IPS DF 6.9 (cell line): ENCODE results near the gene CYP2B6.
A peak's percentile ranks its signal among the peaks of the same experiment; 100 is the strongest.
"Not testable (repeated sequence)": the region's sequence is repeated elsewhere in the genome, so short reads cannot be mapped to it uniquely, and the experiment has no call there.

ENCODE experiments used
- DNase-seq: peaks from one replicate; pipeline ENCODE4 v3.0.0-alpha.2; 2013; ENCODE audit warnings: low read depth, low spot score
- H3K27ac ChIP-seq: one replicate; pipeline ENCODE4 v1.5.1; 2013; ENCODE audit warnings: low read length, control low read depth
- H3K27me3 ChIP-seq: 2 replicates; pipeline ENCODE4 v1.6.1; 2013; ENCODE audit warnings: mild to moderate bottlenecking, low read length; ENCODE audit not compliant: control insufficient read depth, insufficient read depth
- H3K36me3 ChIP-seq: 2 replicates; pipeline ENCODE4 v1.6.1; 2013; ENCODE audit warnings: low read length; ENCODE audit not compliant: control insufficient read depth, insufficient read depth
- H3K4me1 ChIP-seq: 2 replicates; pipeline ENCODE4 v1.6.1; 2013; ENCODE audit warnings: low read length; ENCODE audit not compliant: control insufficient read depth, insufficient read depth
- H3K4me3 ChIP-seq: 2 replicates; pipeline ENCODE4 v1.5.1; 2013; ENCODE audit warnings: mild to moderate bottlenecking, low read length
- H3K9me3 ChIP-seq: 2 replicates; pipeline ENCODE4 v1.6.1; 2013; ENCODE audit warnings: low read length, inconsistent platforms; ENCODE audit not compliant: control insufficient read depth, insufficient read depth
- WGBS: extraction: QIAGEN DNeasy Blood & Tissue Kit; methylation state at CpG from one replicate; pipeline ENCODE4 v1.1.7; 2013; ENCODE audit warnings: mixed read lengths, missing lambda C conversion rate; ENCODE audit not compliant: insufficient read length, insufficient coverage; 5-methylcytosine and 5-hydroxymethylcytosine counted together

Gene CYP2B6

GRCh38 chr19:40979759-40980158, 11.3 kb upstream of the CYP2B6 start:
- not testable (repeated sequence) for H3K27ac ChIP-seq, H3K36me3 ChIP-seq, H3K4me1 ChIP-seq, H3K9me3 ChIP-seq, H3K4me3 ChIP-seq, DNase-seq, H3K27me3 ChIP-seq
- WGBS = no CpG with 5 or more reads among the region's 4 CpGs

DNA sequence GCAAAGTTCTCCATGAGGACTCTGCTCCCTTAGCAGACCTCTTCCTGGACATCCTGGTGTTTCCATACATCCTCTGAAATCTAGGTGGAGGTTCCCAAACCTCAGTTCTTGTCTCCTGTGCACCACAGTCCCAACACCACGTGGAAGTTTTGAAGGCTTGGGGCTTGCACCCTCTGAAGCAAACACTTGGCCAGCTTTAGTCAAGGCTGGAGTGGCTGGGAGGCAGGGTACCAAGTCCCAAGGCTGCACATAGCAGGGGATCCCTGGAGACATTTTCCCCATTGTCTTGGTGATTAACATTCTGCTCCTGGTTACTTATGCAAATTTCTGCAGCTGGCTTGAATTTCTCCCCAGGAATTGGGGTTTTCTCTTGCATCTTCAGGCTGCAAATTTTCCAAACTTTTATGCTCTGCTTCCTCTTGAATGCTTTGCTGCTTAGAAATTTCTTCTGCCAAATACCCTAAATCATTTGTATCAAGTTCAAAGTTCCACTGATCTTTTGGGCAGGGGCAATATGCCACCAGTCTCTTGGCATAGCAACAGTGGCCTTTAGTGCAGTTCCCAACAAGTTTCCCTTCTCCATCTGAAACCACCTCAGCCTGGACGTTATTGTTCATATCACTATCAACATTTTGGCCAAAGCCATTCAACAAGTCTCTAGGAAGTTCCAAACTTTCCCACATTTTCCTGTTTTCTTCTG, 10.2 kb upstream of the CYP2B6 start:
- no CpG with 5 or more reads among the region's 2 CpGs for WGBS
- H3K27ac ChIP-seq = not testable (repeated sequence)

GRCh38 chr19:40981591-40981990, 9.5 kb upstream of the CYP2B6 start:
- Histone ChIP-seq H3K4me3 (no peak overlapping the region), H3K27me3 (no peaks in the 10 kb centered on the region), H3K9me3 (no peaks in the 10 kb centered on the region), H3K36me3 (no peaks in the 10 kb centered on the region), H3K27ac (no peak overlapping the region), H3K4me1 (peaks cover 3% of the 10 kb centered on the region; the same call in 1 of the 2 replicates)
- no peak for DNase-seq
- WGBS = no CpG with 5 or more reads among the region's 4 CpGs

More for the DNA sequence above, 10.2 kb upstream of the CYP2B6 start:
- not testable (repeated sequence) for H3K9me3 ChIP-seq, DNase-seq, H3K27me3 ChIP-seq, H3K36me3 ChIP-seq, H3K4me3 ChIP-seq, H3K4me1 ChIP-seq

GRCh38 chr19:40982594-40983101, 8.4 kb upstream of the CYP2B6 start:
- no peaks in the 10 kb centered on the region for H3K27me3 ChIP-seq
- no peak overlapping the region for H3K4me3 ChIP-seq
- no peaks in the 10 kb centered on the region for H3K36me3 ChIP-seq
- H3K9me3 ChIP-seq = no peaks in the 10 kb centered on the region
- no peak overlapping the region for H3K27ac ChIP-seq
- WGBS = no CpG with 5 or more reads among the region's 3 CpGs
- DNase-seq = peak; percentile 85
- H3K4me1 ChIP-seq = peaks cover 3% of the 10 kb centered on the region; the same call in 1 of the 2 replicates

DNA sequence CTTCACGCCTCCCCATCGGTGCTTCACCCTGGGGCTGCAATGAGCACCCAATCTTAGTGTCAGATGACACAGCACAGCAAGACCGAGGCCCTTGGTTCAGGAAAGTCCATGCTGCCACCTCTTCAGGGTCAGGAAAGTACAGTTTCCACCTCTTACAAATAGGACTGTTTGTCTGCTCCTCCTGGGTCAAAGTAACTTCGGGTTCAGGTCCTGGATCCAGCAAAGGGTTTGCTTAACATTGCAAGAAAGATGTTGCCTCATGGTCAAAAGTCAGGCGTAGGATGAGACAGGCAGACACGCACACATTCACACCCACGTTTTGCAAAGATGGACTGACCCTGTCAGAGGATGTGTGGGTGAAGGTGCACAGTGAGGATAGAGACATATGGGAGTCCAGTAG, 1.6 kb upstream of the CYP2B6 start:
- H3K36me3 ChIP-seq = no peaks in the 10 kb centered on the region
- H3K4me3 ChIP-seq = no peak overlapping the region
- H3K4me1 ChIP-seq = no peaks in the 10 kb centered on the region
- no peaks in the 10 kb centered on the region for H3K27me3 ChIP-seq
- no CpG with 5 or more reads among the region's 7 CpGs for WGBS
- no peaks in the 10 kb centered on the region for H3K9me3 ChIP-seq
- DNase-seq = no peak
- H3K27ac ChIP-seq = no peak overlapping the region

- Histone ChIP-seq H3K4me1 (no peaks in the 10 kb centered on the region), H3K27ac (no peak overlapping the region), H3K27me3 (no peaks in the 10 kb centered on the region), H3K36me3 (no peaks in the 10 kb centered on the region), H3K9me3 (no peaks in the 10 kb centered on the region; the same call in 1 of the 2 replicates), H3K4me3 (no peak overlapping the region)
- WGBS = no CpG with 5 or more reads among the region's 2 CpGs
- no peak for DNase-seq
These were observed 4.3 kb downstream of the CYP2B6 start for GRCh38 chr19:40995355-40995754.

DNA sequence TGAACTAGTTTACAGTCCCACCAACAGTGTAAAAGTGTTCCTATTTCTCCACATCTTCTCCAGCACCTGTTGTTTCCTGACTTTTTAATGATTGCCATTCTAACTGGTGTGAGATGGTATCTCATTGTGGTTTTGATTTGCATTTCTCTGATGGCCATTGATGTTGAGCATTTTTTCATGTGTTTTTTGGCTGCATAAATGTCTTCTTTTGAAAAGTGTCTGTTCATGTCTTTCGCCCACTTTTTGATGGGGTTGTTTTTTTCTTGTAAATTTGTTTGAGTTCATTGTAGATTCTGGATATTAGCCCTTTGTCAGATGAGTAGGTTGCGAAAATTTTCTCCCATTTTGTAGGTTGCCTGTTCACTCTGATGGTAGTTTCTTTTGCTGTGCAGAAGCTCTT, 7.9 kb downstream of the CYP2B6 start:
- not testable (repeated sequence) for H3K4me3 ChIP-seq, H3K4me1 ChIP-seq, H3K36me3 ChIP-seq, DNase-seq, H3K9me3 ChIP-seq, H3K27ac ChIP-seq, H3K27me3 ChIP-seq
- no CpG with 5 or more reads among the region's 2 CpGs for WGBS

DNA sequence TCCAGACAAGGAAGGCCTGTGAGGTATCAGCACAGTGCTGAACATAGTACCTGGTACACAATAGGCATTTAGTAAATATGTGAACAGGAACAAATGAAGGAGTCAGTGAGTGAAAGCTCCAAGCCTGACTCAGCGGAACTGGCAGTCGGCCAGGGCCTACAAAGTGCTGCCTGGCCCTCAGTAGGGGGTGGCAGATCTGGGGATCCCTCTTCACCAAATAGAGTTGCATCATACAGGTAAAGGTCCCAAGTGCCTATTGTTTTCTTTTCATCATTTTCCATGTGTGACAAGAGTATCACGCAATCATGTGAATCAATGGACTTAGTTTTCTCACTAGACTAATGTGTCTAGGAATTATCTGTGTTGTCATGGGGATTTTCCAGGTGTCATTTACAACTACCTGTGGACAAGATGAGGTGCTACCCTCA, 9.2 kb downstream of the CYP2B6 start:
- H3K9me3 ChIP-seq = no peaks in the 10 kb centered on the region; the same call in 1 of the 2 replicates
- H3K27me3 ChIP-seq = no peaks in the 10 kb centered on the region
- no peak for DNase-seq
- no peaks in the 10 kb centered on the region for H3K4me1 ChIP-seq
- no peak overlapping the region for H3K4me3 ChIP-seq
- no CpG with 5 or more reads among the region's 3 CpGs for WGBS
- H3K27ac ChIP-seq = no peak overlapping the region
- H3K36me3 ChIP-seq = no peaks in the 10 kb centered on the region

DNA sequence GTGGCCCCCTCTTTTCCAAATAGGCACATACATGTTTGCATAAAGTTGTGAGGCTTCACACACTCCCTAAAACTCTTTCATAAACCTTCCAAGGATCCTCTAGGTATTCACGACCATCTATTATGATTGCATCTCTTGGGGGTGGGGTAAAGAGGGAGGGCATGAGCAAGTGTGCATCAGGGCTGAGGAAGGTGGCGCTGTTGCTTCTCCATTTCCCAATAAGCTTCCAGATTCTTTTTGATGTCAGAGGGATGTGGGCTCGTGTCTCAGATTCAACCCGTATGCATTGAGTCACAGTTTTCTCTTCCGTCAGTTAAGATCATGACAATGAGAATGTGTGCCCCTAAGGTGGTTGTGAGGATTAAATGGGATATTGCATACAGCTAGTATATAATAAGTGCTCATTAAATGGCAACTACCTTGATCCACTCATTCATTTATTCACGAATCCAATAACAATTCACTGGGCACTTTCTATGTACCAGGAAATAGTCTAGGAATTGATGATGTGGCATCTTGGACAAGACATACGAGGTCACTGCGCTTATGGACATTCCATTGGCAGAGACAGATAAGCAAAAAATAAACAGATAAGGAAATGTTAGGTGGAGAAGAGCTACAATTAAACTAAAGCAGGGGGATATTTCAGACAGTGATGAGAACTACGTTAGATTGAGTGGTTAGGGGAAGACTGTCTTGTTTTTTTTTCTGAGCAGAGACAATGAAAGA, 10.3 kb downstream of the CYP2B6 start:
- no peak for DNase-seq
- Histone ChIP-seq H3K27me3 (no peaks in the 10 kb centered on the region), H3K4me1 (no peaks in the 10 kb centered on the region), H3K36me3 (no peaks in the 10 kb centered on the region), H3K27ac (no peak overlapping the region), H3K9me3 (no peaks in the 10 kb centered on the region; the same call in 1 of the 2 replicates), H3K4me3 (no peak overlapping the region)
- no CpG with 5 or more reads among the region's 9 CpGs for whole genome bisulfite sequencing

GRCh38 chr19:41003656-41004055, 12.6 kb downstream of the CYP2B6 start:
- not testable (repeated sequence) for H3K27ac ChIP-seq, H3K4me1 ChIP-seq, H3K4me3 ChIP-seq, H3K27me3 ChIP-seq, H3K9me3 ChIP-seq, H3K36me3 ChIP-seq, DNase-seq
- no CpG with 5 or more reads among the region's 8 CpGs for WGBS
